Endodermal cell (in vitro differentiated cells): ENCODE results near the gene PAIP1. TPM values are rescaled to one million over a fixed set of nuclear protein-coding genes. Genes with fewer than 3 reads are reported as not detected.

ENCODE experiments used
- DNase-seq: peaks from one replicate; pipeline ENCODE4 v3.0.0-alpha.2; 2017
- H3K27ac ChIP-seq: 2 replicates; pipeline ENCODE4 v1.5.1; 2013; ENCODE audit warnings: mild to moderate bottlenecking, low read depth, low read length, moderate library complexity
- H3K27me3 ChIP-seq: 2 replicates; pipeline ENCODE4 v1.6.1; 2013; ENCODE audit warnings: mild to moderate bottlenecking, low read length, moderate library complexity; ENCODE audit not compliant: insufficient read depth, control insufficient read depth, poor library complexity, severe bottlenecking
- H3K36me3 ChIP-seq: 2 replicates; pipeline ENCODE4 v1.7.0; 2013; ENCODE audit warnings: mild to moderate bottlenecking, low read length, moderate library complexity; ENCODE audit not compliant: control insufficient read depth, insufficient read depth
- H3K4me1 ChIP-seq: one replicate; pipeline ENCODE4 v1.7.0; 2013; ENCODE audit warnings: low read length; ENCODE audit not compliant: control insufficient read depth, insufficient read depth
- H3K4me3 ChIP-seq: 2 replicates; pipeline ENCODE4 v1.5.1; 2013; ENCODE audit warnings: mild to moderate bottlenecking, low read length, moderate library complexity
- H3K9ac ChIP-seq: 2 replicates; pipeline ENCODE4 v1.6.1; 2013; ENCODE audit warnings: mild to moderate bottlenecking, low read length, moderate library complexity; ENCODE audit not compliant: poor library complexity, severe bottlenecking; ENCODE audit errors: extremely low read depth
- H3K9me3 ChIP-seq: 2 replicates; pipeline ENCODE4 v1.6.1; 2013; ENCODE audit warnings: mild to moderate bottlenecking, low read length, moderate library complexity; ENCODE audit not compliant: control insufficient read depth
- H3K27ac Mint-ChIP-seq: 2 replicates; pipeline ENCODE4 v1.8.0; 2020; ENCODE audit warnings: mixed read lengths
- H3K27me3 Mint-ChIP-seq: 2 replicates; pipeline ENCODE4 v1.8.0; 2021; ENCODE audit warnings: mild to moderate bottlenecking, mixed read lengths; ENCODE audit not compliant: insufficient read depth
- H3K36me3 Mint-ChIP-seq: 2 replicates; pipeline ENCODE4 v1.8.0; 2020; ENCODE audit warnings: low read depth, mixed read lengths
- H3K4me1 Mint-ChIP-seq: 2 replicates; pipeline ENCODE4 v1.8.0; 2020; ENCODE audit warnings: mixed read lengths
- H3K4me3 Mint-ChIP-seq: 2 replicates; pipeline ENCODE4 v1.8.0; 2020; ENCODE audit warnings: mild to moderate bottlenecking, moderate library complexity, mixed read lengths
- H3K9me3 Mint-ChIP-seq: 2 replicates; pipeline ENCODE4 v1.8.0; 2020; ENCODE audit warnings: mild to moderate bottlenecking, mixed read lengths
- WGBS, 2 experiments: methylation state at CpG; one replicate each; pipeline versions ENCODE4 v1.1.5 to v1.1.7; 2013; ENCODE audit warnings: missing lambda C conversion rate in 2 of 2, mixed read lengths in 1 of 2; ENCODE audit not compliant: insufficient coverage in 1 of 2, insufficient read length in 1 of 2; 5-methylcytosine and 5-hydroxymethylcytosine counted together
- total RNA-seq, 2 donors: library from RNA; stranded (reverse); fragmentation: NEBNext Ultra II Directional in 1 of 2; extraction: Animal tissue kit (Norgen Biotek cat#: 25700) in 1 of 2; gene quantifications; 2 replicates in 1 of 2; 3 replicates in 1 of 2; pipeline ENCODE4 v1.2.1, GENCODE V29; 2021
- TF ChIP-seq, protein P1 (sequence below): fragments of 200-600 bp; sonication (generic); conservative IDR thresholded peaks from 2 replicates; pipeline ENCODE4 v1.5.0; 2021; ENCODE audit warnings: antibody characterized with exemption, mild to moderate bottlenecking

The PAIP1 gene
- total RNA-seq, 2 donors from 2014 or later: 115 to 118 TPM

GRCh38 chr5:43548358-43548757 is 8.5 kb downstream of the PAIP1 start:
- Mint-ChIP-seq H3K4me1 (peaks cover 4% of the 10 kb centered on the region), H3K36me3 (peaks cover 65% of the 10 kb centered on the region), H3K9me3 (no peaks in the 10 kb centered on the region), H3K27me3 (no peaks in the 10 kb centered on the region), H3K4me3 (no peak overlapping the region), H3K27ac (no peak overlapping the region)
- H3K4me3 ChIP-seq: no peak overlapping the region
- H3K36me3 ChIP-seq: peaks cover 91% of the 10 kb centered on the region
- H3K4me1 ChIP-seq: no peaks in the 10 kb centered on the region
- 95% methylated on average over 2 to 5 of the region's 5 CpGs for WGBS, 2 experiments
- no peaks in the 10 kb centered on the region for H3K9me3 ChIP-seq
- DNase-seq: no peak
- H3K27ac ChIP-seq: no peak overlapping the region
- no peaks in the 10 kb centered on the region for H3K27me3 ChIP-seq
- TF ChIP-seq, protein P1, sequence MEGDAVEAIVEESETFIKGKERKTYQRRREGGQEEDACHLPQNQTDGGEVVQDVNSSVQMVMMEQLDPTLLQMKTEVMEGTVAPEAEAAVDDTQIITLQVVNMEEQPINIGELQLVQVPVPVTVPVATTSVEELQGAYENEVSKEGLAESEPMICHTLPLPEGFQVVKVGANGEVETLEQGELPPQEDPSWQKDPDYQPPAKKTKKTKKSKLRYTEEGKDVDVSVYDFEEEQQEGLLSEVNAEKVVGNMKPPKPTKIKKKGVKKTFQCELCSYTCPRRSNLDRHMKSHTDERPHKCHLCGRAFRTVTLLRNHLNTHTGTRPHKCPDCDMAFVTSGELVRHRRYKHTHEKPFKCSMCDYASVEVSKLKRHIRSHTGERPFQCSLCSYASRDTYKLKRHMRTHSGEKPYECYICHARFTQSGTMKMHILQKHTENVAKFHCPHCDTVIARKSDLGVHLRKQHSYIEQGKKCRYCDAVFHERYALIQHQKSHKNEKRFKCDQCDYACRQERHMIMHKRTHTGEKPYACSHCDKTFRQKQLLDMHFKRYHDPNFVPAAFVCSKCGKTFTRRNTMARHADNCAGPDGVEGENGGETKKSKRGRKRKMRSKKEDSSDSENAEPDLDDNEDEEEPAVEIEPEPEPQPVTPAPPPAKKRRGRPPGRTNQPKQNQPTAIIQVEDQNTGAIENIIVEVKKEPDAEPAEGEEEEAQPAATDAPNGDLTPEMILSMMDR: no peak
- H3K9ac ChIP-seq: no peak overlapping the region

GRCh38 chr5:43547532-43547931 is 9.3 kb downstream of the PAIP1 start:
- Histone ChIP-seq H3K27ac (no peak overlapping the region), H3K27me3 (no peaks in the 10 kb centered on the region), H3K36me3 (peaks cover 91% of the 10 kb centered on the region), H3K4me1 (no peaks in the 10 kb centered on the region), H3K9me3 (no peaks in the 10 kb centered on the region), H3K9ac (no peak overlapping the region), H3K4me3 (no peak overlapping the region)
- peaks cover 73% of the 10 kb centered on the region for H3K36me3 Mint-ChIP-seq
- TF ChIP-seq, protein P1: no peak
- H3K27me3 Mint-ChIP-seq: no peaks in the 10 kb centered on the region
- no peaks in the 10 kb centered on the region for H3K9me3 Mint-ChIP-seq
- peaks cover 4% of the 10 kb centered on the region for H3K4me1 Mint-ChIP-seq
- H3K4me3 Mint-ChIP-seq: no peak overlapping the region
- no peak overlapping the region for H3K27ac Mint-ChIP-seq
- WGBS, 2 experiments: 93 to 100% methylated on average over 1 to 2 of the region's 2 CpGs
- no peak for DNase-seq

DNA sequence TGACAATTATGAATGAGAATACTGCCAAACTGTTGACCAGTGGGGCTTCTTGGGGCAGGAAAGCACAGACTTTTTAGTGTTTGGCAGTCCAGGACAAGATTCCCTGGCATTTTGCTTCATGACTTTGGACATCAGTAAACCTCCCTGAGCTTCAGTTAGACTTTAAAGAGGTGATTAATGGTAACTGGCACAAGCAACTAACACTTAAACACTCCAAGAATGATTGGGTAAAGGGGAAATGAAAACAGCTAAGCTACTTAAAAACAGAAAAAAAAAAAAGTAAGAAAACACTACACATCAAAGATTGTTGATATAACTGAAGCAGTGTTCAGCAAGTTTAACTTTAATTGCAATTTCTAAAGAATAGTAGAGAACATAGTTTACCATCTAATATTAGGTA is 13.4 kb downstream of the PAIP1 start:
- no peaks in the 10 kb centered on the region for H3K27me3 ChIP-seq
- Mint-ChIP-seq H3K9me3 (no peaks in the 10 kb centered on the region), H3K27me3 (no peaks in the 10 kb centered on the region), H3K36me3 (peaks cover 78% of the 10 kb centered on the region), H3K4me3 (no peak overlapping the region), H3K27ac (no peak overlapping the region), H3K4me1 (no peaks in the 10 kb centered on the region)
- no peaks in the 10 kb centered on the region for H3K4me1 ChIP-seq
- DNase-seq: no peak
- no peaks in the 10 kb centered on the region for H3K9me3 ChIP-seq
- H3K9ac ChIP-seq: no peak overlapping the region
- H3K4me3 ChIP-seq: no peak overlapping the region
- TF ChIP-seq, protein P1: no peak
- H3K27ac ChIP-seq: no peak overlapping the region
- peaks cover 98% of the 10 kb centered on the region for H3K36me3 ChIP-seq
